PC-3 (cell line): ENCODE measurements around the gene ELK1. TPM values are rescaled to one million over a fixed set of nuclear protein-coding genes. Genes with fewer than 3 reads are reported as not detected.

Source experiments
- ATAC-seq: fragments of 200-7000 bp; cut with Tn5 transposase; 2 replicates; pipeline ENCODE4 v1.9.1; 2020; ENCODE audit warnings: mild to moderate bottlenecking, moderate library complexity
- Bru-seq: library from RNA; stranded (reverse); fragments of 400-500 nt; gene quantifications from one replicate; lab custom pipeline; 2021; lab: Mats Ljungman, UMichigan
- BruChase-seq, 2 experiments: library from RNA; stranded (reverse); fragments of 400-500 nt; gene quantifications; one replicate each; lab custom pipeline; 2021; lab: Mats Ljungman, UMichigan
- BruUV-seq: library from RNA; stranded (reverse); fragments of 400-500 nt; replicated peaks from 2 replicates; lab custom pipeline; 2021; lab: Mats Ljungman, UMichigan
- CTCF ChIA-PET: fragments of 300-600 bp; sonication (Branson Sonifier 250); formaldehyde crosslinking; loops from one replicate; lab custom pipeline; 2022; ENCODE audit warnings: antibody characterized with exemption; lab: Charles Lee
- POLR2A ChIA-PET: fragments of 300-600 bp; sonication (Branson Sonifier 250); formaldehyde crosslinking; loops from one replicate; lab custom pipeline; 2022; ENCODE audit warnings: antibody characterized with exemption; ENCODE audit not compliant: unreplicated experiment; lab: Charles Lee
- DNase-seq: peaks from one replicate; pipeline ENCODE4 v3.0.0-alpha.2; 2015
- H2AFZ ChIP-seq: fragments of 300-600 bp; sonication (generic); 2 replicates; pipeline ENCODE4 v1.6.0; 2016; ENCODE audit warnings: antibody characterized with exemption, low read length
- H3F3A ChIP-seq: fragments of 300-600 bp; sonication (generic); one replicate; pipeline ENCODE4 v1.6.0; 2017; ENCODE audit warnings: antibody characterized with exemption, low read length, control low read depth, mild to moderate bottlenecking; ENCODE audit not compliant: unreplicated experiment
- H3K27ac ChIP-seq: fragments of 300-600 bp; sonication (generic); 2 replicates; pipeline ENCODE4 v1.5.1; 2016; ENCODE audit warnings: mild to moderate bottlenecking, low read length
- H3K27me3 ChIP-seq: fragments of 300-600 bp; sonication (generic); 2 replicates; pipeline ENCODE4 v1.6.1; 2016; ENCODE audit warnings: low read length, mixed read lengths
- H3K36me3 ChIP-seq: fragments of 300-600 bp; sonication (generic); 2 replicates; pipeline ENCODE4 v1.6.1; 2016; ENCODE audit warnings: low read depth, mixed run types, low read length, mixed read lengths
- H3K4me1 ChIP-seq: fragments of 300-600 bp; sonication (generic); 2 replicates; pipeline ENCODE4 v1.5.1; 2016; ENCODE audit warnings: low read length; ENCODE audit not compliant: insufficient read depth
- H3K4me2 ChIP-seq: fragments of 300-600 bp; sonication (generic); 2 replicates; pipeline ENCODE4 v1.6.0; 2016; ENCODE audit warnings: low read length
- H3K4me3 ChIP-seq: fragments of 300-600 bp; sonication (generic); 2 replicates; pipeline ENCODE4 v1.5.1; 2016; ENCODE audit warnings: mild to moderate bottlenecking, low read length, mixed read lengths
- H3K79me2 ChIP-seq: fragments of 300-600 bp; sonication (generic); 2 replicates; pipeline ENCODE4 v1.6.1; 2017; ENCODE audit warnings: low read length, mixed read lengths
- H3K9ac ChIP-seq: fragments of 300-600 bp; sonication (generic); 2 replicates; pipeline ENCODE4 v1.6.0; 2016; ENCODE audit warnings: mild to moderate bottlenecking, low read length
- H3K9me2 ChIP-seq: fragments of 300-600 bp; sonication (generic); replicated peaks from 2 replicates; pipeline ENCODE4 v1.6.1; 2016; ENCODE audit warnings: mixed run types, low read length, mixed read lengths
- H3K9me3 ChIP-seq: fragments of 300-600 bp; sonication (generic); 2 replicates; pipeline ENCODE4 v1.6.1; 2016; ENCODE audit warnings: low read length, mixed read lengths
- H4K20me1 ChIP-seq: fragments of 300-600 bp; sonication (generic); 2 replicates; pipeline ENCODE4 v1.6.1; 2016; ENCODE audit warnings: low read length, mixed read lengths
- EZH2 ChIP-seq: fragments of 300-600 bp; sonication (generic); IDR thresholded peaks from one replicate; pipeline ENCODE4 v1.6.1; 2017; ENCODE audit warnings: antibody characterized with exemption, mild to moderate bottlenecking, low read length; ENCODE audit not compliant: unreplicated experiment
- EZH2phosphoT487 ChIP-seq: fragments of 300-600 bp; sonication (generic); IDR thresholded peaks from 2 replicates; pipeline ENCODE4 v1.6.1; 2018; ENCODE audit warnings: mild to moderate bottlenecking, antibody characterized with exemption, low read length, borderline replicate concordance
- intact Hi-C: fragments of 100-400 bp; cut with micrococcal nuclease; formaldehyde crosslinking; loops from 2 replicates; pipeline ENCODE4 v1.9.0; 2023
- long read RNA-seq: library from polyadenylated mRNA; unstranded; transcript quantifications from one replicate; pipeline ENCODE4 v2.0.0, GENCODE V29; 2021; ENCODE audit not compliant: unreplicated experiment
- total RNA-seq: library from RNA; depleted of rRNA; stranded (reverse); fragments of >200 nt; gene quantifications from 2 replicates; pipeline ENCODE4 v1.2.3, GENCODE V29; 2014; rRNA removed
- TF ChIP-seq, protein P1 (sequence below): fragments of 300-600 bp; sonication (generic); conservative IDR thresholded peaks from 2 replicates; pipeline ENCODE4 v1.5.1; 2017; ENCODE audit warnings: antibody characterized with exemption, low read depth, mild to moderate bottlenecking, low read length

Gene ELK1, protein sequence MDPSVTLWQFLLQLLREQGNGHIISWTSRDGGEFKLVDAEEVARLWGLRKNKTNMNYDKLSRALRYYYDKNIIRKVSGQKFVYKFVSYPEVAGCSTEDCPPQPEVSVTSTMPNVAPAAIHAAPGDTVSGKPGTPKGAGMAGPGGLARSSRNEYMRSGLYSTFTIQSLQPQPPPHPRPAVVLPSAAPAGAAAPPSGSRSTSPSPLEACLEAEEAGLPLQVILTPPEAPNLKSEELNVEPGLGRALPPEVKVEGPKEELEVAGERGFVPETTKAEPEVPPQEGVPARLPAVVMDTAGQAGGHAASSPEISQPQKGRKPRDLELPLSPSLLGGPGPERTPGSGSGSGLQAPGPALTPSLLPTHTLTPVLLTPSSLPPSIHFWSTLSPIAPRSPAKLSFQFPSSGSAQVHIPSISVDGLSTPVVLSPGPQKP
- 59.0 and 63.1 TPM in 2 replicates for total RNA-seq
- percentile 78 among the genes with signal in this experiment for Bru-seq, nascent RNA
- BruChase-seq, experiment 1, labeled RNA remaining after a 6-hour chase: percentile 92 among the genes with signal in this experiment
- BruChase-seq, experiment 2, labeled RNA remaining after a 2-hour chase: percentile 86 among the genes with signal in this experiment
- long read RNA-seq, transcript ELK1-203 (7 exons, 2,258 nt): minor isoform, 9 of 108 reads
- long read RNA-seq, transcript ELK1-201 (6 exons, 2,695 nt): major isoform, 18 of 108 reads
- long read RNA-seq, partial matches to known transcripts: 49 of 108 reads
- long read RNA-seq, other reads (novel, unspliced or antisense): 32 of 108 reads

GRCh38 chrX:47650164-47651042 is at the start of gene ELK1:
TSS of gene ELK1 (minus strand) at chrX:47650563. CDS start at chrX:47641441, 9,122 bp downstream.
- peak within 1 kb of the TSS; percentile 99 for H3K4me2 ChIP-seq
- no peaks in the 10 kb centered on the region for H3K9me2 ChIP-seq
- H3K4me3 ChIP-seq: peak within 1 kb of the TSS; percentile 91
- no peaks in the 10 kb centered on the region for H3K27me3 ChIP-seq
- peak within 1 kb of the TSS; percentile 73 for H2AFZ ChIP-seq
- no peaks in the 10 kb centered on the region for H3K9me3 ChIP-seq
- H3F3A ChIP-seq: no peaks in the 10 kb centered on the region
- no TSS peak for BruUV-seq
- no peaks in the 10 kb centered on the region for H4K20me1 ChIP-seq
- POLR2A ChIA-PET: no interaction called here
- H3K4me1 ChIP-seq: peaks cover 13% of the 10 kb centered on the region
- intact Hi-C loops: loop anchor here (1.0 to 10.0 kb wide), 6 partner anchors 9 to 456 kb away; partner anchors contain the start of genes ARAF, TIMP1, UBA1 and UXT
- peak within 1 kb of the TSS; percentile 50 for H3K27ac ChIP-seq
- peaks cover 10% of the 10 kb centered on the region for H3K36me3 ChIP-seq
- TF ChIP-seq EZH2: no peak
- TF ChIP-seq, protein P1, sequence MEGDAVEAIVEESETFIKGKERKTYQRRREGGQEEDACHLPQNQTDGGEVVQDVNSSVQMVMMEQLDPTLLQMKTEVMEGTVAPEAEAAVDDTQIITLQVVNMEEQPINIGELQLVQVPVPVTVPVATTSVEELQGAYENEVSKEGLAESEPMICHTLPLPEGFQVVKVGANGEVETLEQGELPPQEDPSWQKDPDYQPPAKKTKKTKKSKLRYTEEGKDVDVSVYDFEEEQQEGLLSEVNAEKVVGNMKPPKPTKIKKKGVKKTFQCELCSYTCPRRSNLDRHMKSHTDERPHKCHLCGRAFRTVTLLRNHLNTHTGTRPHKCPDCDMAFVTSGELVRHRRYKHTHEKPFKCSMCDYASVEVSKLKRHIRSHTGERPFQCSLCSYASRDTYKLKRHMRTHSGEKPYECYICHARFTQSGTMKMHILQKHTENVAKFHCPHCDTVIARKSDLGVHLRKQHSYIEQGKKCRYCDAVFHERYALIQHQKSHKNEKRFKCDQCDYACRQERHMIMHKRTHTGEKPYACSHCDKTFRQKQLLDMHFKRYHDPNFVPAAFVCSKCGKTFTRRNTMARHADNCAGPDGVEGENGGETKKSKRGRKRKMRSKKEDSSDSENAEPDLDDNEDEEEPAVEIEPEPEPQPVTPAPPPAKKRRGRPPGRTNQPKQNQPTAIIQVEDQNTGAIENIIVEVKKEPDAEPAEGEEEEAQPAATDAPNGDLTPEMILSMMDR: no peak
- TF ChIP-seq EZH2phosphoT487: no peak
- DNase-seq (peak; percentile 97), ATAC-seq (peak; percentile 94)
- H3K79me2 ChIP-seq: peaks cover 33% of the 10 kb centered on the region
- peak within 1 kb of the TSS; percentile 89 for H3K9ac ChIP-seq
- CTCF ChIA-PET: no interaction called here

DNA sequence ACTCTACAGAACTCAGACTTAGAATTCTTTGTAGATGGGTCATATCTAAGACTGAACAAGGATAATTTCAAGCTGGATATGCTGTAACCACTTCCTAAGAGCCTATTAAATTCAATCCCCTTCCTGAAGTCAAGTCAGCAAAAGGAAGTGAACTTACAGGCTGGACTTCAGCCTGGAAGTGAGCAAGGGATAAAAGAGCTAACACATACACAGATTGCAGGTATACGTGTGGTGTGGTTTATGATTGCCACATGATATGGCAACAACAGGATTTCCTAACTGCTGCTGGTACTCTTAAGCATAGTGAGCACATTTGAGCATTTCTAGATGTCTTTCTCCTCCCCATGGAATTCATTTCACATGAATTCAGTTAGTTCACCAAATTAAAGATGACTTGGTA is 46.8 kb upstream of the ELK1 start:
- CTCF ChIA-PET: no interaction called here
- no TSS peak for BruUV-seq

More for the DNA sequence above, 46.8 kb upstream of the ELK1 start:
- Histone ChIP-seq H3K36me3 (no peaks in the 10 kb centered on the region), H3K27ac (no peak overlapping the region), H3K79me2 (no peaks in the 10 kb centered on the region), H4K20me1 (no peaks in the 10 kb centered on the region), H3K4me2 (no peak overlapping the region), H3K9ac (no peak overlapping the region), H3K4me1 (no peaks in the 10 kb centered on the region), H3K9me3 (no peaks in the 10 kb centered on the region), H3F3A (no peaks in the 10 kb centered on the region), H3K27me3 (peaks cover 9% of the 10 kb centered on the region; the same call in 1 of the 2 replicates), H3K4me3 (no peak overlapping the region), H2AFZ (no peak overlapping the region), H3K9me2 (no peaks in the 10 kb centered on the region)
- intact Hi-C loops: no loop called here
- TF ChIP-seq, protein P1: no peak
- no peak for TF ChIP-seq EZH2
- no peak for TF ChIP-seq EZH2phosphoT487
- ATAC-seq (no peak), DNase-seq (peak; percentile 42)
- POLR2A ChIA-PET: no interaction called here
